ENCODE data around the gene SPINT1.

SPINT1 gene

GRCh38 chr15:40892447-40893012, 48.7 kb downstream of the SPINT1 start:
- TF ChIP-seq LEF1 (IDR thresholded peaks at IDR 0.05; ENCODE audit: borderline replicate concordance) (no peak), FOXA1 (IDR thresholded peaks at IDR 0.05) (no peak), ZNF384 (IDR thresholded peaks at IDR 0.05) (no peak), NFRKB (IDR thresholded peaks at IDR 0.05) (no peak), PKNOX1 (IDR thresholded peaks at IDR 0.05) (no peak), HDGF (IDR thresholded peaks at IDR 0.05; ENCODE audit: borderline replicate concordance) (no peak), TARDBP (IDR thresholded peaks at IDR 0.05) (no peak), FOXK2 (IDR thresholded peaks at IDR 0.05) (no peak), L3MBTL2 (conservative IDR thresholded peaks at IDR 0.05) (no peak), ARNT (IDR thresholded peaks at IDR 0.05) (no peak), BHLHE40 (IDR thresholded peaks at IDR 0.05; ENCODE audit: borderline replicate concordance) (no peak), SP1 (IDR thresholded peaks at IDR 0.05) (no peak), ELF4 (IDR thresholded peaks at IDR 0.05) (no peak), SUZ12 (IDR thresholded peaks at IDR 0.05) (no peak), FOXM1 (IDR thresholded peaks at IDR 0.05; ENCODE audit: borderline replicate concordance) (no peak)
- CTCF ChIA-PET, result interaction anchor here (0.6 to 3.3 kb wide), 16 partner anchors 12 to 373 kb away, joined by 3 to 65 read pairs (median 5); partner anchors contain the start of gene RHOV
- POLR2A ChIA-PET, result interaction anchor here (1.5 to 2.0 kb wide), 2 partner anchors 19 to 35 kb away, joined by 9 to 10 read pairs; no protein-coding TSS in a partner anchor
- DNase-seq (ENCODE audit: extremely low spot score), result no peak

- POLR2A ChIA-PET, result interaction anchor here (1.1 to 3.1 kb wide), 5 partner anchors 10 to 198 kb away, joined by 4 to 31 read pairs (median 8); partner anchors contain the start of gene RAD51
Measured at GRCh38 chr15:40893019-40893670, 49.3 kb downstream of the SPINT1 start.

GRCh38 chr15:40893733-40894680, 50.2 kb downstream of the SPINT1 start, which contains the start of gene VPS18:
TSS of gene VPS18 (plus strand) at chr15:40894450. CDS start at chr15:40894769, 319 bp downstream.
- ChIA-PET CTCF (interaction anchor here (0.6 to 2.7 kb wide), 12 partner anchors 11 to 710 kb away, joined by 3 to 63 read pairs (median 4); partner anchors contain the start of gene RHOV), POLR2A (interaction anchor here (0.7 to 3.1 kb wide), 20 partner anchors 8 to 554 kb away, joined by 3 to 31 read pairs (median 4); partner anchors contain the start of genes CCDC9B, CHAC1, DNAJC17 and RAD51)

More at GRCh38 chr15:40893019-40893670, 49.3 kb downstream of the SPINT1 start:
- CTCF ChIA-PET, result interaction anchor here (1.2 to 3.3 kb wide), 7 partner anchors 20 to 128 kb away, joined by 3 to 65 read pairs (median 9); partner anchors contain the start of gene RHOV
- TF ChIP-seq HDGF (IDR thresholded peaks at IDR 0.05; ENCODE audit: borderline replicate concordance), result no peak
- TF ChIP-seq BHLHE40 (IDR thresholded peaks at IDR 0.05; ENCODE audit: borderline replicate concordance), result no peak
- no peak for TF ChIP-seq FOXA1 (IDR thresholded peaks at IDR 0.05)
- no peak for TF ChIP-seq SUZ12 (IDR thresholded peaks at IDR 0.05)
- no peak for TF ChIP-seq FOXM1 (IDR thresholded peaks at IDR 0.05; ENCODE audit: borderline replicate concordance)
- TF ChIP-seq ARNT (IDR thresholded peaks at IDR 0.05), result no peak
- no peak for TF ChIP-seq SP1 (IDR thresholded peaks at IDR 0.05)
- no peak for DNase-seq (ENCODE audit: extremely low spot score)

GRCh38 chr15:40894681-40895448, 51.0 kb downstream of the SPINT1 start:
- TF ChIP-seq NFRKB (IDR thresholded peaks at IDR 0.05), result no peak
- TF ChIP-seq L3MBTL2 (conservative IDR thresholded peaks at IDR 0.05), result peak; percentile 51
- no peak for TF ChIP-seq FOXA1 (IDR thresholded peaks at IDR 0.05)
- TF ChIP-seq ZNF384 (IDR thresholded peaks at IDR 0.05), result no peak
- DNase-seq (ENCODE audit: extremely low spot score), result peak; percentile 59
- POLR2A ChIA-PET, result interaction anchor here (0.8 to 3.1 kb wide), 18 partner anchors 8 to 555 kb away, joined by 3 to 31 read pairs (median 4); partner anchors contain the start of genes CCDC9B, CHAC1, DNAJC17 and RAD51
- CTCF ChIA-PET, result interaction anchor here (0.6 to 2.7 kb wide), 11 partner anchors 10 to 305 kb away, joined by 3 to 63 read pairs (median 4); partner anchors contain the start of gene RHOV

More at GRCh38 chr15:40893733-40894680, 50.2 kb downstream of the SPINT1 start, which contains the start of gene VPS18:
- TF ChIP-seq ELF4 (IDR thresholded peaks at IDR 0.05) (peak; percentile 50; the same call in 1 of the 2 replicates), SUZ12 (IDR thresholded peaks at IDR 0.05) (no peak), L3MBTL2 (conservative IDR thresholded peaks at IDR 0.05) (peak; percentile 38; the same call in 1 of the 2 replicates)
- peak; percentile 88 for DNase-seq (ENCODE audit: extremely low spot score)

GRCh38 chr15:40899536-40900207, 55.8 kb downstream of the SPINT1 start:
- ChIA-PET CTCF (interaction anchor here (2.0 kb wide), 1 partner anchor 41 kb away, joined by 4 read pairs; no protein-coding TSS in a partner anchor), POLR2A (interaction anchor here (0.7 kb wide), 1 partner anchor 53 kb away, joined by 3 read pairs; the partner anchor contains the start of gene CHAC1)
- DNase-seq (ENCODE audit: extremely low spot score), result no peak
- TF ChIP-seq CTBP1 (IDR thresholded peaks at IDR 0.05; ENCODE audit: borderline replicate concordance), result no peak
- TF ChIP-seq FOXK2 (IDR thresholded peaks at IDR 0.05), result no peak
- no peak for TF ChIP-seq PKNOX1 (IDR thresholded peaks at IDR 0.05)
- no peak for TF ChIP-seq ELF4 (IDR thresholded peaks at IDR 0.05)
- TF ChIP-seq ARNT (IDR thresholded peaks at IDR 0.05), result no peak
- TF ChIP-seq L3MBTL2 (conservative IDR thresholded peaks at IDR 0.05), result no peak
- no peak for TF ChIP-seq SUZ12 (IDR thresholded peaks at IDR 0.05)
- TF ChIP-seq NFRKB (IDR thresholded peaks at IDR 0.05), result no peak
- no peak for TF ChIP-seq BHLHE40 (IDR thresholded peaks at IDR 0.05; ENCODE audit: borderline replicate concordance)
- no peak for TF ChIP-seq LEF1 (IDR thresholded peaks at IDR 0.05; ENCODE audit: borderline replicate concordance)
- no peak for TF ChIP-seq HDGF (IDR thresholded peaks at IDR 0.05; ENCODE audit: borderline replicate concordance)
- TF ChIP-seq TARDBP (IDR thresholded peaks at IDR 0.05), result no peak
- no peak for TF ChIP-seq ZNF384 (IDR thresholded peaks at IDR 0.05)
- TF ChIP-seq FOXA1 (IDR thresholded peaks at IDR 0.05), result no peak
- no peak for TF ChIP-seq FOXM1 (IDR thresholded peaks at IDR 0.05; ENCODE audit: borderline replicate concordance)
- TF ChIP-seq SP1 (IDR thresholded peaks at IDR 0.05), result no peak

Data from HEK293T (cell line).